PFSK-1 (cell line): ENCODE results near the gene RNF169.

Source experiments
- FOXP2 ChIP-seq: optimal IDR thresholded peaks from 2 replicates; pipeline ENCODE3; 2011; ENCODE audit warnings: borderline replicate concordance, control low read depth, inconsistent platforms; ENCODE audit not compliant: insufficient read depth; ENCODE audit errors: extremely low read length, extremely low read depth
- POLR2AphosphoS5 ChIP-seq: IDR thresholded peaks from 2 replicates; pipeline ENCODE4 v1.6.1; 2012; ENCODE audit warnings: low read depth, mild to moderate bottlenecking, control low read depth, low read length, moderate library complexity
- REST ChIP-seq, 2 experiments: IDR thresholded peaks; 2 replicates each; pipeline versions ENCODE4 v1.6.1 to v1.8.0; 2011 to 2012; ENCODE audit warnings: low read depth in 2 of 2, low read length in 2 of 2, control low read depth in 1 of 2, inconsistent platforms in 1 of 2, mild to moderate bottlenecking in 1 of 2, moderate library complexity in 1 of 2; ENCODE audit not compliant: insufficient read depth in 1 of 2
- SIN3A ChIP-seq: IDR thresholded peaks from 2 replicates; pipeline ENCODE4 v1.6.1; 2012; ENCODE audit warnings: mild to moderate bottlenecking, low read length, moderate library complexity, borderline replicate concordance; ENCODE audit not compliant: insufficient read depth
- TAF1 ChIP-seq: IDR thresholded peaks from 2 replicates; pipeline ENCODE4 v1.6.1; 2012; ENCODE audit warnings: low read length, control low read depth, borderline replicate concordance; ENCODE audit not compliant: insufficient read depth

Gene RNF169

GRCh38 chr11:74809801-74810200 lies 61.2 kb downstream of the RNF169 start:
- no peak for TF ChIP-seq REST (IDR thresholded peaks at IDR 0.05; ENCODE audit: insufficient read depth in 1 of 2, low read depth in 2 of 2, low read length in 2 of 2)
- no peak for TF ChIP-seq SIN3A
- TF ChIP-seq FOXP2, result no peak
- TF ChIP-seq POLR2AphosphoS5, result no peak
- no peak for TF ChIP-seq TAF1

DNA sequence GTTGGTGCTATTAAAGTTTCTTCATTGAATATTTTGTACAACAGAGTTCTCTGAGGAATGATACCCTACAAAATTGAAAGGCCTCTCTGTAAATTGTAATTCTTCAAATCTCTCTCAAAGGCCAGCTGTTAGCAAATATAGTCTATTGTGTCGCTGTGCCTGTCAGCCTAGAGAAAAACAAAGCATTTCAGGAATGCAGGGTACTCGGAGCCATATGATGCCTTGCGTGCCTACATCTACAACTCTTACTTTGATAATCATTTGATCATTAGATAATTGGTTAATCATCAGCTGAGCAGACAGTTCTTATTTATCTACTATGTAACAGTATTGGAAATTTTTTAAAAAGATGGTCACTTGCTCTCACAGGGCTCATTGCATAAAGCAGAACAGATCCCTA lies 67.3 kb downstream of the RNF169 start:
- no peak for TF ChIP-seq FOXP2
- no peak for TF ChIP-seq POLR2AphosphoS5
- TF ChIP-seq TAF1, result no peak
- TF ChIP-seq SIN3A, result no peak
- TF ChIP-seq REST (IDR thresholded peaks at IDR 0.05; ENCODE audit: insufficient read depth in 1 of 2, low read depth in 2 of 2, low read length in 2 of 2), result no peak

DNA sequence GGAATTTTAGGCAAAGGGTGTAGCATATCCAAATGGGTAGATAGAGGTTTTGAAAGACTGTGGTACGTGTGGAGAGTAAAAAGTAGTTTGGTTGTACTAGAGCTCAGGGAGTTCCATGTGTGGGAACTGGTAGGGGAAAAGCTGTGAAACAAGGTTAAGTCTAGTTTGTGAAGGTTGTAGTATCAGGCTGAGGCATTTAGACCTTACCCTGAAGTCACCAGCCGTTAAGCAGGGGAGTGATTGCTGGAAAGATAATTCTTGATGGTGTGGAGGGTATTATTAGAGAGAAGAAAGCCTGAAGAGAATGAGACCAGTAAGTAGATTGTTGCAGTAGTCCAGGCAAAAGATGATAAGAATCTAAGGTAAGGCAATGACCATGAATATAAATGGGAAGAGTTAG lies 68.0 kb downstream of the RNF169 start:
- TF ChIP-seq TAF1 (no peak), SIN3A (no peak), POLR2AphosphoS5 (no peak), REST (IDR thresholded peaks at IDR 0.05; ENCODE audit: insufficient read depth in 1 of 2, low read depth in 2 of 2, low read length in 2 of 2) (no peak)

GRCh38 chr11:74818283-74818946 lies 69.8 kb downstream of the RNF169 start:
- TF ChIP-seq REST (IDR thresholded peaks at IDR 0.05; ENCODE audit: insufficient read depth in 1 of 2, low read depth in 2 of 2, low read length in 2 of 2), result no peak
- no peak for TF ChIP-seq SIN3A
- no peak for TF ChIP-seq FOXP2
- no peak for TF ChIP-seq POLR2AphosphoS5
- TF ChIP-seq TAF1, result no peak

GRCh38 chr11:74819400-74819799 lies 70.8 kb downstream of the RNF169 start:
- TF ChIP-seq SIN3A (no peak), REST (IDR thresholded peaks at IDR 0.05; ENCODE audit: insufficient read depth in 1 of 2, low read depth in 2 of 2, low read length in 2 of 2) (no peak), FOXP2 (no peak), TAF1 (no peak), POLR2AphosphoS5 (no peak)
